Measurements from ENCODE around the gene ARPC2.
A peak's percentile ranks its signal among the peaks of the same experiment; 100 is the strongest.

ARPC2 gene

GRCh38 chr2:218217360-218218267 is 625 bp downstream of the ARPC2 start:
- DNase-seq, result peak; percentile 8

- DNase-seq, result no peak
These were observed 1.5 kb downstream of the ARPC2 start for GRCh38 chr2:218218268-218219185.

DNA sequence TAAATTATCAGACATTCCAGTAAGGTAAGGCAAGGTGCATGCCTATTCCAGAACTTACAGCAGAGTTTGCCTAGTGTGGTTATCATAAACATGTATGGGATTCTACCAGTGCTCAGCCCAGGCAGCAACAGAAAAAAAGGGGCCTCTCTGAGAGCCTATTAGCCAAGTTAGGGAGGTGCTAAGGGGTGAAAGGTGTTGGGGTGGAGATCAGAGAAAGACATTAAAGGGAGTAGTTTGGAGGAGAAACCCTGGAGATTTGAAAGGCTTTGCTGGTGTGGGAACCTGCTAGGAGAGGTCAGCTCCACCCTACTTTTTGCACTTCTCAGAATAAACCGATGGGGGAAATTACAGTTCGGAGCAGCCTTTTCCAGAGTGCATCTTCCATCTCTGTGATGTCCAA is 2.9 kb downstream of the ARPC2 start:
- DNase-seq, result no peak

DNA sequence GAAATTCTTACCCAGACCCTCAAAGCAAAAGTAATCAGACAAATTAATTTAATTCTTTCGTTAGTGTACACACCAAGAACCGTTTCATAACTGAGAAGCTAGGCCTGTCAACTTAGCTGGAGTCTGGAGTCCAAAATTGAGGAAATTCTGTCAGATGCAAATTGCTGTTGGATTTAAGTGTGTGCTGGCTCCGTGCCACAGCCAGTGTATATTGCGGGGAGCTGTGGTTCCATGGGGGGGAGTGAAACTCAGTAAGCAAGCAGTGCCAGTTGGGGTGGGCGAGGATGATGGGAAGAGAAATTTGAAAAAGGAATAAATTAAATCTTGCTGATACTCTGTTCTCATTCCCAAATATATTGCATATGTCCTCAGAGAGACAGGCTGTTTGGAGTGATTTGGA is 4.0 kb downstream of the ARPC2 start:
- DNase-seq, result no peak

DNA sequence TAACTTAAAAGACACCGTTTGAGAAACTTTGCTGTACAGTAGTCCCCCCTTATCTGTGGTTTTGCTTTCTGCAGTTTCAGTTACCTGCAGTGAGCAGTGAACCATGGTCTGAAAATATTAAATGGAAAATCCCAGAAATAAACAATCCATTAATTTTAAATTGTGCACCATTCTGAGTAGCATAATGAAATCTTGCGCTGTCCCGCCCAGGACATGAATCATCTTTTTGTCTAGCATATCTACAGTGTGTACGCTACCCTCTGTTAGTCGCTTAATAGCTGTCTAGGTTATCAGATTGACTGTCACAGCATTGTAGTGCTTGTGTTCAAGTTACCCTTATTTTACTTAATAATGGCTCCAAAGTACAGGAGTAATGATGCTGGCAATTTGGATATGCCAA is 6.1 kb downstream of the ARPC2 start:
- no peak for DNase-seq

GRCh38 chr2:218224186-218224585 is 7.2 kb downstream of the ARPC2 start:
- DNase-seq, result no peak

DNA sequence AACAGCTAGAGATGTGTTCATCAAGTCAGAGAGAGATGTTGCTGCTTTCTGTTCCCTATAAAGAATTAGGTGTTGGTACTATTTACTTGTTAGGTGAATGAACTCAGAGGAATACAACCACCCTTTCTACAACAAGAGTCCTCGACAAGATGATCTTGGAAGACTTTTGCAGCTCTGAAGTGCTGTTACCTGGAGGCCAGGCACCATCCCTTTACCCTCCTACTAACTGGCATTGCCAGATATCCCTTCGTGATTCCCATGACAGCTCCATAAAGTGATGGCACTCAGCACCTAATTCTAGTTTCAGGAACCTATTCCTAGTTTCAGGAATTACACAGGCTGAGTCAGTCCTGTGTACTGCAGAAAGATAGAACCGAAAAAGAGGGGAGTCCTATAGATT is 9.9 kb downstream of the ARPC2 start:
- DNase-seq, result no peak

DNA sequence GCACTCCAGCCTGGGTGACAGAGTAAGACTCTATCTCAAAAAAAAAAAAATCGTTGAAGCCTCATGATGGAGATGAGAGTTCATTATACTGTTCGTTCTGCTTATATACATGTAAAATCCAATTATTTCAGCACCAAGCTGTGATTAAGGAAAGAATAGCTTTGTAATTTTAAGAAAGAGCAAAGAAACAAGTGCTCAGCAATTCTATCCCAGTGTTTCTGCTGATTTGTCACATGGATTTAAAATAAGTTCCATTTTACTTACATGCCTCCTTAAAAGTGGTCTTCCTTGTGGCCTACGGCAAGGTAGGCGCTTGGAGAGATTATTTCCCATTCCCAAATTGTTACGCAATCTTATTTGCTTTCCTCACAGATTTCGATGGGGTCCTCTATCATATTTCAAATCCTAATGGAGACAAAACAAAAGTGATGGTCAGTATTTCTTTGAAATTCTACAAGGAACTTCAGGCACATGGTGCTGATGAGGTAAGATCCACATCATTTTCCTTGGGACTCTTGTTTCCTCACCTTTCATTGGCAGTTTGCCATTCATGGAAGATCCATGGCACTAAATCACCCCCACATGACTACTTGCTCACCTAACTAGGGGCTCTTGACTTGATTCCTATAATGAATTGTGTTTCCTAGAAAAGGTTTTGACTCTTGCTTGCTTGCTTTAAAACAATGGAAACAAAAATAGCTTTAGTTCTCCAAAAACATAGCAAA is 11.5 kb downstream of the ARPC2 start:
- no peak for DNase-seq

- DNase-seq, result no peak
These were observed 12.2 kb downstream of the ARPC2 start for GRCh38 chr2:218229239-218229638.

DNA sequence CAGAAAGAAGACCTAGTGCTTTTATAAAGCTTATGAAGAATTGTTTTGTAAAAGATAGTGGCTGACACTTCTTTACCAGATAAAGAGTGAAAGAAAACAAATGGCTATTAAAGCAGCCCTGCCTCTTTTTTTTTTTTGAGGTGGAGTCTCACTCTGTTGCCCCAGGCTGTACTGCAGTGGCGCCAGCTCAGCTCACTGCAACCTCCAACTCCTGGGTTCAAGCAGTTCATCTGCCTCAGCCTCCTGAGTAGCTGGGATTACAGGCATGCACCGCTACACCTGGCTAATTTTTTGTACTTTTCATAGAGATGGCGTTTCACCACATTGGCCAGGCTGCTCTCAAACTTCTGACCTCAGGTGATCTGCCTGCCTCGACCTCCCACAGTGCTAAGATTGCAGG is 12.9 kb downstream of the ARPC2 start:
- DNase-seq, result no peak

DNA sequence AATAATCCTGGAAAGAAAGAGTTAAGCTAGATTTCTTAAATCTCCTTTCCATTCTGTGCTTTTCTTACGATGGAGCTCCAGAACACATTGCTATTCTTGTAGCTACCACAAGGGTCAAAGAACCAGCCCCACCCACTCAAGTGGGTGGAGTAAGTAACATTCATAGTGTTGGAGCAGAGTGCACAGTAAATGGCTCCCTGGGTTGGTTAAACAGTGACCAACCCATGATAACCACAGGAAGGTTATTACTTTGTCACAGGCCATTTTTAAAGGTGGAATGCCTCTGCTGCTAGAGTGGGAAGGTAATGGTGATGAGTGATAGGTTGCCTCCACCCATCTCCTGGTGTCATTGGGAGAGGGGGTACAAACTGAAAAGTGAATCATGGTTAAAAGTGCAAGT is 13.9 kb downstream of the ARPC2 start:
- DNase-seq, result no peak

DNA sequence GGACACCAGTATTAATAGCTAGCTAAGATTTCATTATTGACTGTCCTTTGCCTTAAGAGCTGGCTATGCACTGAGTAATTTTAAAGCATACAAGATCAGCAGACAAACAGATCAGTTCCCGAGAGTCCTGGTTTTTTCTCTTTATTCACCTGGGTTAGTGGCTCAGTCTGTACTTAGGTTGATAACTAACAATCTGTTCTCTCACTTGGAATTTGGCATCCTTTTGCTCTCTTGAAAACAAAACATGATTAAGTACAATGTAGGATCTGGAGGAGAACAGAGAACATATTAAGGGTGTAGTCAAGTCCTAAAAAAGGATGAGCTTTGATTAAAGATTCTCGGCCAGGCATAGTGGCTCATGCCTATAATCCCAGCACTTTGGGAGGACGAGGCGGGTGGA is 16.6 kb downstream of the ARPC2 start:
- no peak for DNase-seq

DNA sequence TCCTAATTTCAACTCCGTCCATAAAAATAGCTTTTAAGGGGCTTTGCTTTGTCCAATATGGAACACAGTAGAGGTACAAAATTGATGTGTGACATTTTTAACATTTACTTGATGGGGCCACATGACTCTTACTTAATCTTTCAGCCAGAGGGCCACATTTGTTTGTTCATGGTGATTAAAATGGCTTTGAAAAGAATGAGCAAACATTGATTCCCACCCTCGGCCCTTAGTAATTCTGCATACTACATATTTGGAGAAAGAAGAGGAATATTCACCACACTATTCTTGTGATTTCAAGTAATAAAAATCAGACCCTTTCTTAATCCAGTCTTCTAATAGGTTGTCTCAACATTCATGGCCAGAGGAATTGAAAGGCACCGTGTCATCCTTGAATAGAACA is 17.5 kb downstream of the ARPC2 start:
- no peak for DNase-seq

DNA sequence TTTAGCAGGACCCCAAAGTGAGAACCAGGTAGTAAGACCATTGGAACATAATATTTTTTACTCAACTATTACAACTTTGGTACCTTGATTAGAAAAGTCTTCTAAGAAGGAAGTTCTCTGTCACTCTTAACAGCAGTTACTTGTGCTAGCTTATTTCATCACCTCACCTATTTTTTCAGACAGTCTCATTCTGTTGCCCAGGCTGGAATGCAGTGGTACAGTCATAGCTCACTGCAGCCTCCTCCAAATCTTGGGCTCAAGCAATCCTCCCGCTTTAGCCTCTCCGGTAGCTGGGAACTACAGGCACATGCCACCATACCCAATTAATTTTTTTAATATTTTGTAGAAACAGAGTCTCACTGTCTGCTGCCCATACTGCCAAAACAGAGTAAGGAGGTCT is 18.0 kb downstream of the ARPC2 start:
- DNase-seq, result no peak

GRCh38 chr2:218236829-218237228 is 19.8 kb downstream of the ARPC2 start:
- no peak for DNase-seq

DNA sequence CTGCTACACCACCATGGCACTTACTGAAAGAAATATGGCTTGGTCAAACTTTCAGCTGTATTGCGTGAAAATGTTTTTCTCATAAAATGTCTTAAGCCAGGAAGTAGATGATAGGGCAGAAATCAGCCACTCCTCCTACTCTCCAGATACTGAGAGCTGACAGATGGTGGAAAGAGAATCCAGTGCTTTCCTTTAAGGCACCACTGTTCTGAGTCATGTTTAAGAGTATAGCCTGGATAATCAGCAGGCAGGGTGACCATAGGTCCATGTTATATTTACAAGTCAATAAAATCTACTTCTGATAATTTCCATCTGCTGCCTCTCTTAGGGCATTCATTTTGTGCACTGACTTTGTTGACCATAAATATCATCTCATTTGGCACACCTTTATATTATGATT is 21.9 kb downstream of the ARPC2 start:
- no peak for DNase-seq

DNA sequence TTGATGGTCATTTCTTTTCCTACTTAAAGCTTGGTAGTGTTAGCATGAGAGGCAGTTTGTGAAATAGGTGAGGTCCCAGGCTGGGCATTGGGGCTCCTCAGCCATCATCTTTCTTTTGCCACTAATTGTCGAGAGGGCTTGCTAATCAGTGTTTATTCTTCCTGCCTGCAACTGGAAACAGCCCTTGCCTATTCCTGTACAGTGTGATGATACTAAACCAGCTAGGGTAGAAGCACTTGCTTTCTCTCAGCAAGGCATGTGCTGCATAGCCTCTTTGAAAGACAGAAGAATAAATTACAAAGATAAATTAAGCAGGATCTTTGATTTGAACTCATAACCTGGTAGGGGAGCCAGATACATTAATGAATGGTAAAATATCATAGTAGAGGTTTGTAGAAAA is 27.2 kb downstream of the ARPC2 start:
- no peak for DNase-seq

DNA sequence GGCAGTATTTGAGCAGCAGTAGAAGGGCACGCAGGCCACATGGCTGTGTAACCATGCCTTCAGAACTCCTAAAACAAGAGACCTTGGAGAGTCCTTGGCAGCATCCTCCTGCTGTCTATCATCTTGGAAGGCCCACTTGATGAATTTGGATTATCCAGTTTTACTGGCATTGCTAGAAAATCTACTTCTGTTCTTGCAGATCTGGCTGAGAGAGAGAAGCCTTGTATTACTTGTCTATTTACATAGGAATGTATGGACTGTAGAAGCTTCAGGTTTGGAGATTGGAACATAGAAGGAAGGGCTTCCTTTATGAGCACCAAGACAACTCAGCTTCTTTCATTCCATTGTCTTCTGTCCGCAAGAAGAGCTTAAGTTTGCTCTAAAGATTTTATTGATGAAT is 27.7 kb downstream of the ARPC2 start:
- no peak for DNase-seq

GRCh38 chr2:218245214-218245613 is 28.2 kb downstream of the ARPC2 start:
- no peak for DNase-seq

GRCh38 chr2:218249691-218250090 is 32.7 kb downstream of the ARPC2 start:
- no peak for DNase-seq

DNA sequence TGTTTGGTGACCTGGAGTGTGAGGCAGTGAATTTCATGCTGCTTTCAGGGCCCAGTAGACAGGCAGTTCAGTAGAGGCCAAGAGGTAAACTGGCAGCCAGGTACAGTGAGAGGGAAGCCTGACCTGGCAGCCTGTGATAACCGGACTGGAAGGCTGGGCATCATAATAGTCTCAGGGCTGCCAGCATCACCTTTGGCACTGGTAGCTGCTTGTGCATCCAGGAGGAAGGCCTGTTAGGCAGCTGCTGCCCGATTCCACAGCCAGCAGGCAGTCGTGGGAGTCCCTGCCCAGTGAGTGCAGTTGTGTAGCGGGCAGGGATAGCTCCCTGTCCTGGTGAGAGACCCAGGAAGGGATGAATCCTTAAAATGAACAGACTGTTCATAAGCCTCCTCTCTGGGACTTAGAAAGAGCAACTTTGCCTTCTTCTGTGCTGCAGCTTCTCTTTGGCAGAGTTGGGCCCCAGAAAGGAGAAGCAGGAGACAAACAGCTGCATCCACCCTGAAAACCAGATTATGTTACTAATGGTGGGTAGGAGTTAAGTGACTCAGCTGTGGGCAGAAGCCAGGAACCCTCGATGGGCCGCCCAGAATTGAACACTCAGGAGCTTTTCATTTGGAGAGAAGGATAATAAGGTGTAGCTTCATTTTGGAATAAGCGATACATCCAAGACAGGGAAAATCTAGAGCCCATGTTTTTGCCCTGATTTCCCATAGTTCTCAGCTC is 35.7 kb downstream of the ARPC2 start:
- DNase-seq, result no peak

- DNase-seq, result no peak
These were observed 36.2 kb downstream of the ARPC2 start for GRCh38 chr2:218253232-218253625.

GRCh38 chr2:218255446-218255845 is 38.5 kb downstream of the ARPC2 start:
- no peak for DNase-seq
